Activated naive CD8-positive, alpha-beta T cell treated with anti-CD3 and anti-CD28 coated beads, Interleukin-2, amount 50 U/mL, for 16 hours (primary cell): ENCODE results near the gene KCTD19.
"Not testable (repeated sequence)": the region's sequence is repeated elsewhere in the genome, so short reads cannot be mapped to it uniquely, and the experiment has no call there.

ENCODE experiments used
- DNase-seq: peaks from one replicate; pipeline ENCODE4 v3.0.0-alpha.2; 2020; ENCODE audit warnings: low read depth, low spot score

The KCTD19 gene

DNA sequence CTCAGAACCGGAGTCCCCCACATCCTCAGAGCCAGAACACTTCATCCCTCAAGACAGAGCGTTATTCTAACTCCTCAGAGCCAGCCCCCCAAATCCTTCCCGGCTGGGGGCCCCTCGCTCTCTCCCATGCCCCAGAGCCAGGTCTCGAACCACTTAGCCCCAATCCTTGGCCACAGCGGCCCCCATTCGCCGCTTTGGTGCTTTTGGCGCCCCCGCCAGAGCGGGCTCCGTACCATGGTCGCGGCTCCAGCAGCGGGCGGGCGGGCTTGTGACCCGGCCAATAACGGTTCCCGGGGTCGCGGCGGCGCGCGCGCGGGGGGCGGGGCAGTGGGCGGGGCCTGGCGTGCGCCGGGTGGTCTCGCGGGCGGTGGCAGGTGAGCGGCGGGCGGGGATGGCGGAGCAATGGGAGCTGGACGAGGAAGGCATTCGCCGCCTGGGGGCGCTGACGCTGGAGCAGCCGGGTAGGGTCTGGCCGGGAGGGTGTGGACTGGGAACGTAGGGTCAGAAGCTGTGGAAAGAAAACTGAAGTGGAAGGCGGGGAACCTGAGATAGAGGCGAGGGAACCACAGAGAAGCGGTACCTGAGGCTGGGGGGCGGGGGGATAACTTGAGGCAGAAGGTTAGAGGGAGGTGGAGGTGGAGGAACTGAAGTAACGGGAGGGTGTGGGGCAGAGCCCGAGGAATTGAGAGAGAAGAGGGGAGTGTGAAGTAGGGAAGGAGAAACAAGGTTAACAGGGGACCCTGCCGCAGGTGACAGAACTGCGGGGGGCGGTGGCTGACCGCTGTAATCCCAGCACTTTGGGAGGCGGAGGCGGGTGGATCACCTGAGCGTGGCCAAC is at the start of gene KCTD19, which contains the start of gene LRRC36:
Gene KCTD19, minus strand, starts transcription at position 270 of the 838 bp plus-strand sequence. Its CDS starts 34 bp downstream, at position 236.
Gene LRRC36, plus strand, starts transcription at position 344 of the 838 bp plus-strand sequence. Its CDS starts 48 bp downstream, at position 392.
- peak; percentile 59 for DNase-seq

DNA sequence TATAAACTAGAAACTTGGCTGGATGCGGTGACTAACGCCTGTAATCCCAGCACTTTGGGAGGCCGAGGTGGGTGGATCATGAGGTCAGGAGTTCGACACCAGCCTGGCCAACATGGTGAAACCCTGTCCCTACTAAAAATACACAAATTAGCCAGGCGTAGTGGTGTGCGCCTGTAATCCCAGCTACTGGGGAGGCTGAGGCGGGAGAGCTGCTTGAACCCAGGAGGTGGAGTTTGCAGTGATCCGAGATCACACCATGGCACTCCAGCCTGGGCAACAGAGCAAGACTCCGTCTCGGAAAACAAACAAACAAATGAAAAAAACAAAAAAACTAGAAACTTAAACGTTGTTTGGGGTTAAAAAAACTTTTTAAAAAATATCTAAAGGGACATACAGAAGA is 49.5 kb upstream of the KCTD19 start:
- not testable (repeated sequence) for DNase-seq

DNA sequence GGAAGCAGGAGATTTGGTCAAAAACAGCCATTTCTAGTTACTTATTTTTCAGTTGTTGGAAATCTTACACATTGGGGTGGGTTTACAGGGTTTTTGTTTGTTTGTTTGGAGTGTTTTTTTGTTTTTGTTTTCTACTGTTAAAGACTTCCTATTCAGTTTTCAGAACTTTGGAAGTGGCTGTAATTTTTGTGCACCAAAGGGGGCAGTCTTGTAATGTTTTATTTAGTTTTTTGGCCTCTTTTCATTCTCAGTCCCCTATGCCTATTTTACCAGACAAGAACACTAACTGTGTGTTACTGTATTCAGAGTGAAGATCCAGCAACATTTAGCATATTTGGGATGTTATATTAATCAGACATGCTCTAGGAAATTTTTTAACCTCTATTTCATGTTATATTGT is 46.1 kb upstream of the KCTD19 start:
- DNase-seq: no peak

DNA sequence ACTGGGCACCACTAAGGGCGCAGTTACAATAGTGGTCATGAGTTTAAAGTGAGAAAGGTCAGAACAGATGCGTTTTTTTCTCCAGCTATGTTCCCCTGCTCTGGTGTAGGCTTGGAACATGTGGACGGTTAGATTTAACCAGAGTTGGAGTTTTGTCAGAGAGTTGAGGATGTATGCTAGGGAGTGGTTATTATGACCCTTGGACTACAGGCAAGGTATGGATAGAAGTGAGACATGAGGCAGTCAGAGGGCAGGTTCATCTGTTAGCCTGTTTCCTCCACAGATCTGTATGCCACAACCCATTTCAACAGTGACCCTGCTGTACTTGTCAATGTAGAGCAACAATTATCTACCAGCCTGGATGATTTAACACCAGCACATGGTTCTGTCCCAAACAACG is 44.1 kb upstream of the KCTD19 start:
- DNase-seq: no peak

DNA sequence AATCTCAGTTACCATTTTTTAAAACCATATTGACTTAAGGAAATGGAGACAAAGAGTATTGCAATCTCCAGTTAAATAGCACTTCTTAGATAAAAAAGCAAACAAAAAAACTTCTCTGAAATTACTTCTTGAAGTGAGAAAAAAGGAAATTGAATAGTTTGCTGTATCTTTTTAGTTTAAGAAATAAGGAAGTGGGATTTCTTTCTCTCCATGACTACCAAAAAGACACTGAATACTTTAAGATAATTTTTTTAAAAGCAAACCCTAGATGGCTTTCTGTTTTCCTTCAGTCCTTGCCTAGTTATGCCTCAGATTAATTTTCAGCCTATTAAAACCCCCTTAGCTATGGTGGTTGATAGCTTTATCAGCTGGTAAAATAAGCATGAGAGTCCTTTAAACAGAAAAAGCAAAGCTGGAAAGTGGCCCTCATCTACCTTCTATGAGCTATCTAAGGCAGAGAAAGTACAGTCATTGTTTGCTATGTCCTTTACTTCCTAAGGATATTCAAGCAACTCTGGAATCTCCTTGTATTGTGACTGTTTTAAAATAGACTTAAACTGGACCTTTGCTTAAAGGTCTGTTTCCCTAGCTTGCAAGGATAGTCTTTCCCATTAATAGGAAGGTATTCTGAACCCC is 38.2 kb upstream of the KCTD19 start:
- DNase-seq: no peak

DNA sequence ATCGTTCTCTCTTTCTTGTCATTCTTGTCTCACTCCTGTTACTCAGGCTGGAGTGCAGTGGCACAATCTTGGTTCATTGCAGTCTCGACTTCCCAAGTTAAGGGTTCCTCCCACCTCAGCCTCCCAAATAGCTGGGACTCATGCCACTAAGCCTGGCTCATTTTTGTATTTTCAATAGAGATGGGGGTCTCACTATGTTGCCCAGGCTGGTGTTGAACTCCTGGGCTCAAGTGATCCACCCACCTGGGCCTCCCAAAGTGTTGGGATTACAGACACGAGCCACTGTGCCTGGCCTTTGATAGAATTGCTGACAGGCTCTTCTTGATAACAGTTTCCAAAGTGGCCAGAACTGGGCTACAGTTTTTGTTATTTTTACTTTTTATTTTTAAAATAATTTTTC is 34.5 kb upstream of the KCTD19 start:
- no peak for DNase-seq

DNA sequence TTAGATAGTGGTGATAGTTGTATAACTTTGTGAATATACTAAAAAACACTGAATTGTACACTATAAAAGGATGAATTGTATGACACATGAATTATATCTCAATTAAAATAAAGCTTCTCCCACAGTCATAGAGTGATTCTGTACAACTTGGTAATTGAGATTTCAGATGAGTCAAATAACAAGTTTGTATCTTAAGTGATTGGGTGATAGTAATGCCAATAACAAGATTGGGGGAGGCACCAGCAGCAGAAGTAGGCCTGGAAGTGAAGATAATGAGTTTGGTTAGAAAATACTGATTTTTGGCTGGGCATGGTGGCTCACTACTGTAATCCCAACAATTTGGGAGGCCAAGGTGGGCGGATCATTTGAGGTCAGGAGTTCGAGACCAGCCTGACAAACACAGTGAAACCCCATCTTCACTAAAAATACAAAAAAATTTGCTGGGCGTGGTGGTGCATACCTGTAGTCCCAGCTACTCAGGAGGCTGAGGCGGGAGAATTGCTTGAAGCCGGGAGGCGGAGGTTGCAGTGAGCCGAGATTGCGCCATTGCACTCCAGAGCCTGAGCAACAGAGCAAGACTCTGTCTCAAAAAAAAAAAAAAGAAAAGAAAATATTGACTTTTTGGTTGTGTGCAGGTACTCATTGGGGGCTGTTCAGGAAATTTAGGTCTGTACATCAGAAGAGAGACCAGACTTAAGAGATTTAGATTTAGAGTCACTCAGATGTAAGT is 33.2 kb upstream of the KCTD19 start:
- not testable (repeated sequence) for DNase-seq

DNA sequence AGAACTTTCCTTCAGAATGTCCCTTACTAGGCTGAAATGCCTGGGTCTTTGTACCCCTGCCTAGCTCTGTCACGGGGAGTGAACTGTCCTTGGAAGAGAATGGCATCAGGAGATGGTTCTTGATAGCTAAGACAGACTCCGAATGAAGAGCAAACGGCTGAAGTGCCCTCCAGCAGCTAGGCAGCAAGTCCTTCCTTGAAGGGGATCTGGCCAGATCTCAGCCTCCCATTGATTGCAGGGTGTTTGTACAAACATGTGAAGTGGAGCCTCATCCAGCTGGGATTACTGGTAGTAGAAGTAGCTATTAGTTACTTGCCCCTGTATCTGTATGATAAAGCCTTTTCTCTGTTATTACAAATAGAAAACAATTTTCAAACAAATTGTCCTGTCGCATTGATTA is 31.0 kb upstream of the KCTD19 start:
- DNase-seq: no peak

DNA sequence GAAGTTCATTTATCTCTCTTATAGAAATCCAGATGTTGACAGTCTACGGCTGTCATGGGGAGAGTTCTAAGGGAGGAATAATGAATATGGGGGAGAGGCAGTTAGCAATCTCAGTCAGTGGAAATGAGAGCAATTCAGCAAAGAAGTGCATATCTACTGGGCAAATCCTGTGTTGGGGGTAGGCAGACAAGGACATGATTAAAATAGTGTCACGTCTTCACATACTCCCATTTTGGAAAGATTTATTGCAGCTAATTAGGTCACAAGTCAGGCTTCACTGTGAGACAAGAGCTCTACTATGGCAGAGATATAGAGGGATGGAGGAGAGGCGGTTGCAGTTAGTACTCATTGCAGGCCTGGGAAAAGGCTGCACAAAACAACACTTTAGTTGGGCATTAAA is 29.9 kb upstream of the KCTD19 start:
- no peak for DNase-seq

DNA sequence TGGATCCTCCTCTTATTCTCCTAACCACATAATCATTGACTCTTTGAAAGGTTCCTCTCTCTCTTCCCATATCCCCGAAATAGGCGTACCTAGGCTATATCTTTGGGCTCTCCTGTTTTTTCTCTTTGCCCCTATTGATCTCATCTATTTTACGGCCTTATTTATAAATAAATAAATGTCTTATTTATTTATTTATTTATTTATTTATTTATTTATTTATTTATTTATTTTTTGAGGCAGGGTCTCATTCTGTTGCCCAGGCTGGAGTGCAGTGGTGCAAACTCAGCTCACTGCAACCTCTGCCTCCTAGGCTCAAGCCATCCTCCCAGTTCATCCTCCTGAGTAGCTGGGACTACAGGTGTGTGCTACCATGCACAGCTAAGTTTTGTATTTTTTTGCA is 25.9 kb upstream of the KCTD19 start:
- not testable (repeated sequence) for DNase-seq

DNA sequence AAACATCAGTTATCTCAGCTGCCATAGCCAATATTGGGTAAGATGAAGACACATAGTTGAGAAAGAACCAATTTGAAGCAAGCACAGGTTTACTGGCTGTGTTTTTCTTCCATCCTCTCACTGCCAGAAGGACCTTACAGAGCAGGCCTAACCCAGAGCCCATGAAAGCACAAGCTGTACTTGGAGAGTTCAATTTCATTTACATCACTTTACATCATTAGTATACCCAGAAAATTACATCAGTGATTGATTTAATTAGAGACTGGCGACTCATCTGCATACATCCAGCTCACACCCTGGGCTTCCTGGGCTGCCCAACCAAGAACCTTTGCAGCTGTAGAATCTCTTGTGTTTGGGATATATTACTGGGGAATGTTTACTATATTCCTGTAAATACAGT is 23.8 kb upstream of the KCTD19 start:
- DNase-seq: no peak

DNA sequence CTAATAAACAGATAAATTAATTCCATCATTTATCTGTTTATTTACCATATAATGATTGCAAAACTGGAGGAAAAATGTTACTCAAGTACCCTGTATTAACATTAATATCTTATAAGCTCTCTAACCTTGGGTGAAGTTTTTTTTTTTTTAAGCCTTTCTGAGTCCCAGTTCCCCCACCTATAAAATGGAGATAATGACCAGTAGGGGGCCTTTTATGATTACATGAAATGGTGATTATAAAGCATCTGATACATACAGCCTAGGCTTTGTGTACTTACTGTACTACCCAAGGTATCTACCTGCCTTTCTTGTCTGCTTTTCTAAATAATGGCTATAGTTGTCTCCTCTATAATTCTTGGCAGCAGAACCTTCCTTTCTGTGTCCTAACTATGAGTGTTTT is 22.6 kb upstream of the KCTD19 start:
- no peak for DNase-seq

DNA sequence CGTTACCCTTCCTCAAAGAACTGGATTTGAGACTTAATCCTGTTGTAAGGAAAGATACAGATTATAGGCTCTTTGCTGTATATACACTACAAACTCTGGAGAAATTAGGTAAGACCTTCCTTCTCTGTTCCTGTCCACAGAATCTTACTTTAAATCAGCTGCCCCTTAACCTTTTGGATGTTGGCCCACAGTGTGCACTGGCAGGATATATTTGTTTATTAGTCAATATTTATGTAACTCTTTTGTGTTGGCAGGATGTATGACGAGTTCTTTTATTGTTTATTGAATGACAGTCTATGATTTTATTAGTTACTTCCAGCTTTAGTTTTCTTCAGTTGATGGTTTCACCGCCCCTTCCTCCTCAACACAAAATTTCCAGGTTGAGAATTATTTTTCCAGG is 19.8 kb upstream of the KCTD19 start:
- DNase-seq: no peak

DNA sequence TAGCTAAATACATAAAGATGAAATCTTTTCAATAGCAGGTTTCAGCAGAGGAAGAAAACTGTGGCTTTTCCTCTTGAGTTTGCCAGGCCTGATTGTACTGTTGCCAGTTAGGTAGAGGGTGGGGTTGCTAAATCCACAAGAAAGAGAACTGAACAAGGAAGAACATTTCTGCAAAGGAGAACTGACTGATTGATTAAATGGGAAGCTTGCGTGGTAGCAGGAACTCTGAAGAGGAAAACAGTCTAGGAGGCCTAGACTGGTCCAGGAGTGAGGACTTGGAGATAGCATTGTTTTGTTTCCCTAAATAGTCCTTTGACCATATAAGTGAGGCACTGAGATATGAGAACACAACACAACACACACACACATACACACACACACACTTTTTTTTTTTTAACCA is 18.9 kb upstream of the KCTD19 start:
- no peak for DNase-seq

DNA sequence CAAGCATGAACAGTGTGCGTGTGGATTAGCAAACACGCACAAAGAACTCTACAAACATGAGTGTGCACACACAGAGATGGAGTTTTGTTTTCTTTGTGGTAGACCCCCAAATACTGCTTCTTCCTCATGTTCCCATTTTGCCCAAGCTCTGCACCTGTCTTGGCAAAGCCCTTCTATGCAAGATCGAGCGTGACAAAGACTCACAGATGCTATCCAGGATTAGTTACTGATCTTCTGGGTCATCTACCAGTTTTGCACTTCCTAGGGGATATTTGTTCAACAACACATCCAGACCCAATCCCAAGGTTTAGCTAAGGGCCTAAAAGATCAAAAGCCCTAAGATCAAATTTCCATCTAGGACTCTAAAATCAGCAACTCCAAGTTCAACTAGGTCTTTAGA is 16.1 kb upstream of the KCTD19 start:
- no peak for DNase-seq

DNA sequence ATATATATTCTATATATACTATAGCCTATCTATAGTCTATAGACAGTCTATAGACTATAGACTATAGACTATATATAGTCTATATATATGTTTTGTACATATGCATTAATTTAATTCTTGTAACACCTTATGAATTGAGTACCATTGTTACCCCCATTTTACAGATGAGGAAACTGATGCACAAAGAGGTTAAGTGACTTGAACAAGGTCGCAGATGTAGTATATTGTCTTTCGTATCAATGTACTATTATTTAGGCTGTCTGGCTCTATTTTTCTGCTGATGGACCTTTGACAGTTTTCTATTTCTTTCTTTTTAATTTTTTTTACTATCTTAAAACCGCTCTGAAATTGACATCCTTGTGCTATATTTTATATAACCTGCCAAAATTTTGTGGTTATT is 14.7 kb upstream of the KCTD19 start:
- no peak for DNase-seq

DNA sequence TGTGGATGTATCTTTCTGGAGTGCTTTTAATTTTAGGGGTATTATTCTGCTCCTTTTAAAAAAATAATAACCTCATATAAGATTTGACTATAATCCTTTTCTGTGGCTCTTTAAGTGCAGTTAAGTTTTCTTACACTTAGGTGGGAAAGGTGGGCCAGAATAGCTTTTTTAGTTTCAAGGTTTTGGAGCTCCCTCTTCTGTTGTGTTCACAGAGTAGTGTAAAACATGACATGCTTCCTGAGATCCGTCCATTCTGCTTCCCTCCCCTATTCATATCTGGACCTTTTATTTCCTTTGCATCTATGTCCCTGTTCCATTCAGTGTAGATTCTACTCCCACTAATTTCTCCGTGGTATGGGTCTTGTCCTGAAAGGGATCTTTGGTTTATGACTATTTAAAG is 12.9 kb upstream of the KCTD19 start:
- no peak for DNase-seq

DNA sequence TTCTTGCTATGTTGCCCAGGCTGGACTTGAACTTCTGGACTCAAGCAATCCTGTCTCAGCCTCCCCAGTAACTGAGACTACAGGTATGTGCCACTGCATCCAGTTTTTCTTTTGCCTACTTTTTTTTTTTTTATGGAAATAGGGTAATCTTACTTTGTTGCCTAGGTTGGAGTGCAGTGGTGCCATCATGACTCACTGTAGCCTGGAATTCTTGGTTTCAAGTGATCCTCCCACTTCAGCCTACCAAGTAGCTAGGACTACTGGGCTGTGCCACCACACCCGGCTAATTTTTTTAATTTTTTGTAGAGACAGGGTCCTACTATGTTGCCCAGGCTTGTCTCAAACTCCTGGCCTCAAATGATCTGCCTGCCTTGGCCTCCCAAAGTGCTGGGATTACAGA is 10.1 kb upstream of the KCTD19 start:
- no peak for DNase-seq

DNA sequence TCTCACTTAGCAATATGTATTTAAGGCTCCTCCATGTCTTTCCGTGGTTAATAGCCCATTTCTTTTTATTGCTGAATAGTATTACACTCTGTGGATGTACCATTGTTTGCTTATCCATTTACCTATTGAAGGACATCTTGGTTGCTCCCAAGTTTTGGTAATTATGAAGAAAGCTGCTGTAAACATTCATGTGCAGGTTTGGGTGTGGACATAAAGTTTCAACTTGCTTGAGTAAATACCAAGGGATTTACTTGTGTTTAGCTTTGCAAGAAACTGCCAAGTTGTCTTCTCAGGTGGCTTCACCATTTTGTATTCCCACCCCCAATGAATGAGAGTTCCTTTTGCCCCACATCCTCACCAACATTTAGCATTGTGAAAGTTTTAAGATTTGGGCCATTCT is 9.6 kb upstream of the KCTD19 start:
- DNase-seq: no peak

DNA sequence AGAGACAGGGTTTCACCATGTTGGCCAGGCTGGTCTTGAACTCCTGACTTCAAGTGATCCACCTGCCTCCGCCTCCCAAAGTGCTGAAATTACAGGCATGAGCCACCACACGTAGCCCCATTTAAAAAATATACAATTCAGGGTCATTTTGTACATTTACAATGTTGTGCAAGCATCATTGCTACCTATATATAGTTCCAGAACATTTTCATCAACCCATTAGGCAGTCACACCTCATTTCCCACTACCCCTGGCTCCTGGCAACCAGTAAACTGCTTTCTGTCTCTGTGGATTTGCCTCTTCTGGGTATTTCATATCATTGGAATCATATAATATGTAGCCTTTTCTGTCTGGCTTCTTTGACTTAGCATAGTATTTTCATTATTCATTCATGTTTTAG is 6.8 kb upstream of the KCTD19 start:
- no peak for DNase-seq

DNA sequence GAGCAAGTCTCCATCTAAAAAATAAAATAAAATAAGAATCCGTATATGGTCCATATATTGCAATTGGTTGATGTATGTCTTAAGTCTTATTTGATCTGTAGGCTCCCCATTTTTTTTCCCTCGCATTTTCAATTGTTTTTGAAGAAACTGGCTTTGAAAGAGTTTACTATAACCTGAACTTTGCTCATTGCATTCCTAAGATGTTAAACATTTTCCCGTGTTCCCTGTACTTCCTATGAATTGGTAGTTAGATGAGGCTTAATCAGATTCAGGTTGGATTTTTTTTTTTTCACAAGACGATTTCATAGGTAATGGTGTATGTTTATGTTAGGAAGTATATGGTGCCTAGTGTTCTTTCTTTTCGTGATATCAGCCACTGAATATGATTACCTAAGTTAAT is 3.4 kb upstream of the KCTD19 start:
- no peak for DNase-seq

DNA sequence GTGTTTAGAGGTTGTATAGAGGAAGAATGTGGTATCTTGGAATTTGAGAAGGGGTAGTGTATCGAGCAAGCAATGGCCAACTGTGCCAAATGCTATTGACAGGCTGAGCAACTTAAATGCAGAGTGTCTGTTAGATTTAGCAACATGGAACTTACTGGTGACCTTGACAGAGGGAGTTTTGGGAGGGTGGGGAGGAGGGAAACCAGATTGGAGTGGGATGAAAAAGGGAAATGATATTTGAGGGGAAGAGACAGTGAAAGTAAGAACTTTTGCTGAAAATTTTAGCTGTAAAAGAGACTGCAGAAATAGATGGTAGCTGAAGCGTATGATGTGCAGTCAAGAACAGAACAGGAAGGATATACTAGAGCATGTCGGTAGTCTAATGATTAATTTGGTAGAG is 1.2 kb upstream of the KCTD19 start:
- no peak for DNase-seq

DNA sequence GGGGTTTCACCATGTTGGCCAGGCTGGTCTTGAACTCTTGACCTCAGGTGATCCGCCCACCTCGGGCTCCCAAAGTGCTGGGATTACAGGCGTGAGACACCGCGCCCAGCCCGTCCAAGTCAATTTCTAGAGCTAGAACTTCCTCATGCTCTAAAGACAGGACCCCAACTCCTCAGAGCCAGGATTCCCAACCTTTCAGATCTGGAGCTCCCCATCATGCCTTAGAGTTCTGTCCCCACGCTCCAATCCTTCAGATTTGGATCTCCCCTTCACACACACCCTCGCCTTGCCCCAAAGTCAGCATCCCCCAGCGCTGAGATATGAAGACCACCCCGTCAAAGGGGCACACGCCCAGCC is 448 bp downstream of the KCTD19 start:
- no peak for DNase-seq
